GM19035 (cell line): ENCODE measurements around the gene VPS41.
"Not testable (repeated sequence)": the region's sequence is repeated elsewhere in the genome, so short reads cannot be mapped to it uniquely, and the experiment has no call there.

ENCODE experiments used
- ATAC-seq: cut with Tn5 transposase; IDR thresholded peaks from one replicate; pipeline ENCODE4 v1.9.1; 2021; ENCODE audit not compliant: unreplicated experiment

VPS41 gene

GRCh38 chr7:38908759-38909335 is at the start of gene VPS41:
VPS41 (minus strand) TSS chr7:38909191; CDS start chr7:38909174, 17 bp downstream.
- peak; percentile 98 for ATAC-seq

- no peak for ATAC-seq
Observed at GRCh38 chr7:38955892-38956291, 46.9 kb upstream of the VPS41 start.

- no peak for ATAC-seq
Observed at GRCh38 chr7:38953971-38954370, 45.0 kb upstream of the VPS41 start.

GRCh38 chr7:38953227-38953626 is 44.2 kb upstream of the VPS41 start:
- ATAC-seq = no peak

GRCh38 chr7:38951213-38951612 is 42.2 kb upstream of the VPS41 start:
- no peak for ATAC-seq

- ATAC-seq = no peak
Observed at GRCh38 chr7:38950309-38950708, 41.3 kb upstream of the VPS41 start.

- ATAC-seq = not testable (repeated sequence)
Observed at GRCh38 chr7:38947541-38947940, 38.5 kb upstream of the VPS41 start.

GRCh38 chr7:38942431-38943051 is 33.5 kb upstream of the VPS41 start:
- ATAC-seq = no peak

- ATAC-seq = no peak
Observed at GRCh38 chr7:38940774-38941173, 31.8 kb upstream of the VPS41 start.

- no peak for ATAC-seq
Observed at GRCh38 chr7:38938589-38938988, 29.6 kb upstream of the VPS41 start.

- ATAC-seq = no peak
Observed at GRCh38 chr7:38938001-38938485, 29.1 kb upstream of the VPS41 start.

GRCh38 chr7:38936641-38937040 is 27.6 kb upstream of the VPS41 start:
- ATAC-seq = no peak

- no peak for ATAC-seq
Observed at GRCh38 chr7:38934536-38934935, 25.5 kb upstream of the VPS41 start.

- no peak for ATAC-seq
Observed at GRCh38 chr7:38934051-38934450, 25.1 kb upstream of the VPS41 start.

GRCh38 chr7:38932509-38933168 is 23.6 kb upstream of the VPS41 start:
- ATAC-seq = peak; percentile 92

- no peak for ATAC-seq
Observed at GRCh38 chr7:38929460-38930171, 20.6 kb upstream of the VPS41 start.

- ATAC-seq = no peak
Observed at GRCh38 chr7:38928506-38928905, 19.5 kb upstream of the VPS41 start.

GRCh38 chr7:38927751-38928150 is 18.8 kb upstream of the VPS41 start:
- no peak for ATAC-seq

- no peak for ATAC-seq
Observed at GRCh38 chr7:38920731-38921130, 11.7 kb upstream of the VPS41 start.

- ATAC-seq = no peak
Observed at GRCh38 chr7:38916396-38916795, 7.4 kb upstream of the VPS41 start.

- ATAC-seq = no peak
Observed at GRCh38 chr7:38909870-38910269, 879 bp upstream of the VPS41 start.

- no peak for ATAC-seq
Observed at GRCh38 chr7:38907766-38908165, 1.2 kb downstream of the VPS41 start.
